ENCODE measurements around the gene CDC42BPA. TPM values are rescaled to one million over a fixed set of nuclear protein-coding genes. Genes with fewer than 3 reads are reported as not detected.

CDC42BPA gene
- total RNA-seq, 4 donors from 2014 or later = 16.8 to 26.9 (median 22.5) TPM

DNA sequence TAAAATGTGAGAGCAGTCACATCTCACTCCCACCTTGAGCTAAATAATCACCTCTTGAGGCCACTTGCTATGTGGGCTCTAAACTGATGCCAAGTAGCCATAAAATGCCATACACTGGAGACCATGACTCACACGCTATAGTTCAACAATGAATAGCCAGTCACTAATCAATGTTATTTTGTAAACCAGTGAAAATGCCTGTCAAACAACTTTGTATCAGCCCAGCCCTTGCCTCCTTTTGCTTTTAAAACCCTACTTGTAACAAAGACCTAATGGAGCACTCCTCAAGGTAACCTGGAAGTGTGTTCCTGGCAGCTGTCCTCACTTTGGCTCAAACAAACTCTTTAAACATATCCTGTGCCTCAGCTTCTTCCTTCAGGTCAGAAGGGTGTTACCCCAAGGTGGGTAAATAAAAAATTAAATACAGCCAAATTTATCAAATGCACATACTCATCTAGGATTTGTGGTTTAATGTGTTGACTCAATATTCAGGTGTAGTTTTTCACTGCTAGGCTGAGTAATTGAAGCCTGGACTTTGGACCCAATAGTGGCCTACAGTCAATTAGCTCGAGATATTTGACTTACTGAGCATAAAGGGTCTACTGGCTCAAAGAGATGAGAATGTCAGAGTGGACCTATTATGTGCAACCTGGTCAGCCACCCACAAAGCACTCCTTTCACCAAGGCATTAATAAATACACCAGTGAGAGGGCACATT is 223.9 kb downstream of the CDC42BPA start:
- intact Hi-C loops (cut with DNase I; ENCODE audit: low total_unique reads) = loop anchor here (5.0 kb wide), 1 partner anchor 1627 kb away; no protein-coding TSS in a partner anchor

GRCh38 chr1:227093309-227093708 is 225.0 kb downstream of the CDC42BPA start:
- TF ChIP-seq POLR2A (IDR thresholded peaks at IDR 0.05) (no peak), CTCF (IDR thresholded peaks at IDR 0.05) (no peak)
- intact Hi-C loops (cut with DNase I; ENCODE audit: low total_unique reads) = loop anchor here (5.0 kb wide), 1 partner anchor 1626 kb away; no protein-coding TSS in a partner anchor
- H3K4me3 ChIP-seq (ENCODE audit: low read depth, poor library complexity, severe bottlenecking) = no peak overlapping the region
- WGBS, 2 donors = 96 to 100% methylated on average over 1 of the region's 1 CpG
- DNase-seq (ENCODE audit: low spot score in 2 of 2) = no peak

More for the DNA sequence above, 223.9 kb downstream of the CDC42BPA start:
- no peak for TF ChIP-seq POLR2A (IDR thresholded peaks at IDR 0.05)
- TF ChIP-seq CTCF (IDR thresholded peaks at IDR 0.05) = no peak
- DNase-seq (ENCODE audit: low spot score in 2 of 2) = no peak
- H3K4me3 ChIP-seq (ENCODE audit: low read depth, poor library complexity, severe bottlenecking) = no peak overlapping the region
- WGBS, 2 donors = 85 to 93% methylated on average over 2 of the region's 2 CpGs

- DNase-seq (ENCODE audit: low spot score in 2 of 2) = no peak
- intact Hi-C loops (cut with DNase I; ENCODE audit: low total_unique reads) = loop anchor here (5.0 kb wide), 1 partner anchor 1625 kb away; no protein-coding TSS in a partner anchor
- 84 to 85% methylated on average over 1 of the region's 1 CpG for WGBS, 2 donors
- no peak overlapping the region for H3K4me3 ChIP-seq (ENCODE audit: low read depth, poor library complexity, severe bottlenecking)
- no peak for TF ChIP-seq POLR2A (IDR thresholded peaks at IDR 0.05)
- no peak for TF ChIP-seq CTCF (IDR thresholded peaks at IDR 0.05)
Measured at GRCh38 chr1:227092069-227092468, 226.2 kb downstream of the CDC42BPA start.

DNA sequence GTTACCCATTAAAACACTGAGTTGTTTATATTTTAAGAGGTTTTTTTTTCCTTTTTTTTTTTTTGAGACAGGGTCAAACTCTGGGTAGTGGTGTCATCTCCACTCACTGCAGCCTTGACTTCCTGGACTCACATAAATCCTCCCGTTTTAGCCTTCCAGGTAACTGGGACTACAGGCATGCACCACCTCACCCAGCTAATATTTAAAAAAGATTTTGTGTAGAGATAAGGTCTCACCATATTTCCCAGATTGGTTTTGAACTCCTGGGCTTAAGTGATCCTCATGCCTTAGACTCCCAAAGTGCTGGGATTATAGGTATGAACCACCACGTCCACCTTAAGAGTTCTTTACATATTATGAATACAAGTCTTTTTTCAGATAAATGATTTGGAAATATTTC is 231.7 kb downstream of the CDC42BPA start:
- intact Hi-C loops (cut with DNase I; ENCODE audit: low total_unique reads) = no loop called here
- H3K4me3 ChIP-seq (ENCODE audit: low read depth, poor library complexity, severe bottlenecking) = no peak overlapping the region
- 94 to 95% methylated on average over 2 of the region's 2 CpGs for WGBS, 2 donors

DNA sequence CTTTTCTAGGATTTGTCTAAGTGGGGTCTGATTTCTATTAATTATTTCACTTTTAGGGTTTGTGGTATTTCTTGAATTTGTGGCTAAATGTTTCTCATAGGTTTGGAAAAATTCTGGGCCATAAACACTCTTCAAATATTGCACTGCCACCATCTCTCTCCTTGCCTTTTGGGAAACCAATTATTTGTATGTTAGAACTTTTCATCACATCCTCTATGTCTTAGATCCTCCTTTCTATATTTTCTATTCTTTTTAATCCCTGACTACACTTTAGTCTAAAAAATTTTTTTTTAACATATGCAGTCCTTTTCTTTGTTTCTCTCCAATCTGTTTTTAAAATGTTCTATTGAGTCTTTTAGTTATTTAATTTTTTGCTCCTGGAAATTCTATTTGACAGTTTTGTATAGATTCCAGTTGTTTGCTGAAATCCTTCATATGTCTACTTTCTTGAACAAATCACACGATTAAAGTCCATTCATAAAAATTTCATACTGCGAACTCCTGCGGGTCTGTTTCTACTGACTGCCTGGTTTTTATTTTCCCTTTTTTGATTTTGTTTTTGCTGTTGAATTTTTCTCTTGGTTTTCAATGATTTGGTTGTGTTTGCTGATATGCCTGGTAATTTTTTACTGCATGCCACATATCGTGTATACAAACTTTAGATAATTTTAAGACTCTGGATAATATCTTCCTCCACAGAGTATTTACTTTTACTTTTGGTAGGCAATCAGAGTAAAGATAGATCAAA is 235.1 kb downstream of the CDC42BPA start:
- DNase-seq (ENCODE audit: low spot score in 2 of 2) = no peak
- no peak overlapping the region for H3K4me3 ChIP-seq (ENCODE audit: low read depth, poor library complexity, severe bottlenecking)
- WGBS, 2 donors = 84 to 98% methylated on average over 4 of the region's 4 CpGs
- TF ChIP-seq POLR2A (IDR thresholded peaks at IDR 0.05) = no peak
- TF ChIP-seq CTCF (IDR thresholded peaks at IDR 0.05) = no peak
- intact Hi-C loops (cut with DNase I; ENCODE audit: low total_unique reads) = no loop called here

More for the DNA sequence above, 231.7 kb downstream of the CDC42BPA start:
- no peak for DNase-seq (ENCODE audit: low spot score in 2 of 2)
- no peak for TF ChIP-seq CTCF (IDR thresholded peaks at IDR 0.05)
- TF ChIP-seq POLR2A (IDR thresholded peaks at IDR 0.05) = no peak

Measured in lower leg skin (tissue), 4 donors.